ENCODE results near the gene C17orf78.
A peak's percentile ranks its signal among the peaks of the same experiment; 100 is the strongest.

C17orf78 gene

DNA sequence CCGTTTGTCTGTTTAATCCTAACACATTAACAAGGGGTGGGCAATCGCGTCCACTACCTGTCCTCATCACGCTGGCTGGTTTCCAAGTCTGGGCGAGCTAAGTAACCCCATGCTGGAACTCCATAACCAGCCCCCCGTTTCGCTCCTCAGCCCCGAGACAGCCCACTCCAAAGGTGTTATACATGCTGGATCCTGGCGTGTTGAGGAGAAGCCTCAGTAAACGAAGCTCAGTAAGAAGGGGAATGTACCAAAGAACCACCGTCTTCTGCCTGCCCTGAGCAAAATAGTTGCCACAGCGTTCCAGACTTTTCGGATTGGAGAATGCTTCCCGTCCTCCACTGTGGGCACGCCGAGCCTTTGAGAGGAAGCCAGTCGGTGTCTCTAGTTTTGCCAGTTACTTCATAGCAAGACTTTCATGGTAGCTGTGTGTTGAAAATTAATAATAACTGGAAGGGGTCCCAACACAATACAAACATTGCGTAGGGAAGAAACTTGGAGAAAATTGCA lies 16.1 kb upstream of the C17orf78 start:
- Histone ChIP-seq H3K4me3 (ENCODE audit: low read depth, low read length) (peak overlapping the region; percentile 66; the same call in 1 of the 2 replicates), H3K27ac (ENCODE audit: extremely low read depth, low read depth, low read length) (peak overlapping the region; percentile 87), H3K9me3 (ENCODE audit: control insufficient read depth, insufficient read depth, low read depth, low read length) (no peaks in the 10 kb centered on the region), H3K36me3 (ENCODE audit: control insufficient read depth in 2 of 2, insufficient read depth in 1 of 2, low read length in 2 of 2) (no peaks in the 10 kb centered on the region; a peak in 1 of 3 replicates), H3K4me1 (ENCODE audit: control insufficient read depth, insufficient read depth, low read length) (peaks cover 7% of the 10 kb centered on the region)
- CTCF ChIA-PET, result interaction anchor here (0.6 to 3.2 kb wide), 3 partner anchors 13 to 167 kb away, joined by 3 to 41 read pairs (median 4); no protein-coding TSS in a partner anchor
- POLR2A ChIA-PET, result interaction anchor here (0.6 to 1.6 kb wide), 8 partner anchors 8 to 758 kb away, joined by 3 to 9 read pairs (median 4); partner anchors contain the start of genes DUSP14 and MRM1
- no peak for TF ChIP-seq EGR2 (tag by site-specific recombination; IDR thresholded peaks at IDR 0.05; ENCODE audit: low read depth)
- no peak for TF ChIP-seq ZNF792 (tag by site-specific recombination; IDR thresholded peaks at IDR 0.05)
- TF ChIP-seq, protein P1, sequence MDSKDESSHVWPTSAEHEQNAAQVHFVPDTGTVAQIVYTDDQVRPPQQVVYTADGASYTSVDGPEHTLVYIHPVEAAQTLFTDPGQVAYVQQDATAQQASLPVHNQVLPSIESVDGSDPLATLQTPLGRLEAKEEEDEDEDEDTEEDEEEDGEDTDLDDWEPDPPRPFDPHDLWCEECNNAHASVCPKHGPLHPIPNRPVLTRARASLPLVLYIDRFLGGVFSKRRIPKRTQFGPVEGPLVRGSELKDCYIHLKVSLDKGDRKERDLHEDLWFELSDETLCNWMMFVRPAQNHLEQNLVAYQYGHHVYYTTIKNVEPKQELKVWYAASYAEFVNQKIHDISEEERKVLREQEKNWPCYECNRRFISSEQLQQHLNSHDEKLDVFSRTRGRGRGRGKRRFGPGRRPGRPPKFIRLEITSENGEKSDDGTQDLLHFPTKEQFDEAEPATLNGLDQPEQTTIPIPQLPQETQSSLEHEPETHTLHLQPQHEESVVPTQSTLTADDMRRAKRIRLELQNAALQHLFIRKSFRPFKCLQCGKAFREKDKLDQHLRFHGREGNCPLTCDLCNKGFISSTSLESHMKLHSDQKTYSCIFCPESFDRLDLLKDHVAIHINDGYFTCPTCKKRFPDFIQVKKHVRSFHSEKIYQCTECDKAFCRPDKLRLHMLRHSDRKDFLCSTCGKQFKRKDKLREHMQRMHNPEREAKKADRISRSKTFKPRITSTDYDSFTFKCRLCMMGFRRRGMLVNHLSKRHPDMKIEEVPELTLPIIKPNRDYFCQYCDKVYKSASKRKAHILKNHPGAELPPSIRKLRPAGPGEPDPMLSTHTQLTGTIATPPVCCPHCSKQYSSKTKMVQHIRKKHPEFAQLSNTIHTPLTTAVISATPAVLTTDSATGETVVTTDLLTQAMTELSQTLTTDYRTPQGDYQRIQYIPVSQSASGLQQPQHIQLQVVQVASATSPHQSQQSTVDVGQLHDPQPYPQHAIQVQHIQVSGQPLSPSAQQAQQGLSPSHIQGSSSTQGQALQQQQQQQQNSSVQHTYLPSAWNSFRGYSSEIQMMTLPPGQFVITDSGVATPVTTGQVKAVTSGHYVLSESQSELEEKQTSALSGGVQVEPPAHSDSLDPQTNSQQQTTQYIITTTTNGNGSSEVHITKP (tag by site-specific recombination; IDR thresholded peaks at IDR 0.05), result 0 out of 2 replicates have a peak, but pooled peaks have one; percentile 24
- TF ChIP-seq ZFP69B (tag by site-specific recombination; IDR thresholded peaks at IDR 0.05), result peak; percentile 77; the same call in 1 of the 2 replicates
- peak; percentile 8; the same call in 1 of the 2 replicates for TF ChIP-seq ZNF391 (tag by site-specific recombination; IDR thresholded peaks at IDR 0.05; ENCODE audit: borderline replicate concordance, low read depth)
- TF ChIP-seq SP7 (tag by site-specific recombination; IDR thresholded peaks at IDR 0.05), result peak; percentile 43; the same call in 1 of the 2 replicates
- no peak for TF ChIP-seq TRIM28 (IDR thresholded peaks at IDR 0.05; ENCODE audit: borderline replicate concordance, low read length)
- TF ChIP-seq ZSCAN16 (tag by site-specific recombination; IDR thresholded peaks at IDR 0.05), result no peak
- TF ChIP-seq ZNF221 (tag by site-specific recombination; IDR thresholded peaks at IDR 0.05; ENCODE audit: borderline replicate concordance), result no peak
- TF ChIP-seq ZNF600 (tag by site-specific recombination; IDR thresholded peaks at IDR 0.05), result peak; percentile 48
- TF ChIP-seq, protein P2, sequence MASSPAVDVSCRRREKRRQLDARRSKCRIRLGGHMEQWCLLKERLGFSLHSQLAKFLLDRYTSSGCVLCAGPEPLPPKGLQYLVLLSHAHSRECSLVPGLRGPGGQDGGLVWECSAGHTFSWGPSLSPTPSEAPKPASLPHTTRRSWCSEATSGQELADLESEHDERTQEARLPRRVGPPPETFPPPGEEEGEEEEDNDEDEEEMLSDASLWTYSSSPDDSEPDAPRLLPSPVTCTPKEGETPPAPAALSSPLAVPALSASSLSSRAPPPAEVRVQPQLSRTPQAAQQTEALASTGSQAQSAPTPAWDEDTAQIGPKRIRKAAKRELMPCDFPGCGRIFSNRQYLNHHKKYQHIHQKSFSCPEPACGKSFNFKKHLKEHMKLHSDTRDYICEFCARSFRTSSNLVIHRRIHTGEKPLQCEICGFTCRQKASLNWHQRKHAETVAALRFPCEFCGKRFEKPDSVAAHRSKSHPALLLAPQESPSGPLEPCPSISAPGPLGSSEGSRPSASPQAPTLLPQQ (tag by site-specific recombination; IDR thresholded peaks at IDR 0.05), result peak; percentile 72; the same call in 1 of the 2 replicates

DNA sequence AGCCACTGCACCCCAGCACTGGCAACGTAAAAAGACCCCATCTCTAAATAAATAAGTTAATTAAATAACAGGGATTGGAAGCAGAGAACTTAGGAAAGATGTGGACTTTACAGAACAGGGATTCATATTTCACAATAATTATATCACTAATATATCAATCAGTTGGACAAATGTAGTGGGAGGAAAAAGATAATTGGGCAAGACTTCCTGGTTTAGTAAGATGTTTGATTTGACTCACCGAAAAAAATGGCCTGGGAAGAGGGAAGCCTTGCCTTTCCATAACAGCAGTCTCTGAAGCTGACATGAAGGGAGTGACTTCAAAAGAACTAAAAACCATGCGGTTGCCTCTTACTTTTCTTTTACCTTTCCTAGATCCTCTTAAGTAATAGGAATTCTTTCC lies 15.2 kb upstream of the C17orf78 start:
- Histone ChIP-seq H3K9me3 (ENCODE audit: control insufficient read depth, insufficient read depth, low read depth, low read length) (no peaks in the 10 kb centered on the region), H3K4me3 (ENCODE audit: low read depth, low read length) (no peak overlapping the region), H3K36me3 (ENCODE audit: control insufficient read depth in 2 of 2, insufficient read depth in 1 of 2, low read length in 2 of 2) (no peaks in the 10 kb centered on the region), H3K27ac (ENCODE audit: extremely low read depth, low read depth, low read length) (no peak overlapping the region), H3K4me1 (ENCODE audit: control insufficient read depth, insufficient read depth, low read length) (peaks cover 7% of the 10 kb centered on the region)
- TF ChIP-seq ZEB2 (tag by site-specific recombination; IDR thresholded peaks at IDR 0.05) (no peak), ZNF248 (tag by site-specific recombination; IDR thresholded peaks at IDR 0.05) (no peak), ZBTB8A (tag by site-specific recombination; IDR thresholded peaks at IDR 0.05) (no peak), PATZ1 (tag by site-specific recombination; IDR thresholded peaks at IDR 0.05) (no peak), SP2 (tag by site-specific recombination; IDR thresholded peaks at IDR 0.05) (0 out of 2 replicates have a peak, but pooled peaks have one; percentile 13), HOXC10 (CRISPR knock-in tag; IDR thresholded peaks at IDR 0.05) (no peak), AEBP2 (tag by site-specific recombination; IDR thresholded peaks at IDR 0.05; ENCODE audit: borderline replicate concordance) (no peak), ZNF621 (tag by site-specific recombination; IDR thresholded peaks at IDR 0.05) (no peak)
- TF ChIP-seq, protein P3, sequence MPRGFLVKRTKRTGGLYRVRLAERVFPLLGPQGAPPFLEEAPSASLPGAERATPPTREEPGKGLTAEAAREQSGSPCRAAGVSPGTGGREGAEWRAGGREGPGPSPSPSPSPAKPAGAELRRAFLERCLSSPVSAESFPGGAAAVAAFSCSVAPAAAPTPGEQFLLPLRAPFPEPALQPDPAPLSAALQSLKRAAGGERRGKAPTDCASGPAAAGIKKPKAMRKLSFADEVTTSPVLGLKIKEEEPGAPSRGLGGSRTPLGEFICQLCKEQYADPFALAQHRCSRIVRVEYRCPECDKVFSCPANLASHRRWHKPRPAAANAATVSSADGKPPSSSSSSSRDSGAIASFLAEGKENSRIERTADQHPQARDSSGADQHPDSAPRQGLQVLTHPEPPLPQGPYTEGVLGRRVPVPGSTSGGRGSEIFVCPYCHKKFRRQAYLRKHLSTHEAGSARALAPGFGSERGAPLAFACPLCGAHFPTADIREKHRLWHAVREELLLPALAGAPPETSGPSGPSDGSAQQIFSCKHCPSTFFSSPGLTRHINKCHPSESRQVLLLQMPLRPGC (tag by site-specific recombination; IDR thresholded peaks at IDR 0.05), result no peak
- ChIA-PET CTCF (interaction anchor here (0.6 to 3.2 kb wide), 4 partner anchors 13 to 516 kb away, joined by 3 to 41 read pairs (median 4); no protein-coding TSS in a partner anchor), POLR2A (interaction anchor here (0.9 kb wide), 1 partner anchor 759 kb away, joined by 3 read pairs; the partner anchor contains the start of gene MRM1)
